Smooth muscle cell of the brain vasculature (primary cell): ENCODE measurements around the gene RXRA.
"Not testable (repeated sequence)": the region's sequence is repeated elsewhere in the genome, so short reads cannot be mapped to it uniquely, and the experiment has no call there.

ENCODE experiments used
- DNase-seq: peaks from one replicate; pipeline ENCODE4 v3.0.0-alpha.2; 2012; ENCODE audit warnings: low read depth, low spot score

RXRA gene

GRCh38 chr9:134293611-134294152, 32.6 kb upstream of the RXRA start:
- DNase-seq: no peak

- DNase-seq: no peak
Measured at GRCh38 chr9:134294153-134295071, 31.8 kb upstream of the RXRA start.

- DNase-seq: no peak
Measured at GRCh38 chr9:134295101-134295745, 31.0 kb upstream of the RXRA start.

GRCh38 chr9:134295746-134296250, 30.5 kb upstream of the RXRA start:
- no peak for DNase-seq

- DNase-seq: no peak
Measured at GRCh38 chr9:134296301-134297082, 29.8 kb upstream of the RXRA start.

- DNase-seq: no peak
Measured at GRCh38 chr9:134297083-134297410, 29.2 kb upstream of the RXRA start.

GRCh38 chr9:134297576-134297975, 28.7 kb upstream of the RXRA start:
- DNase-seq: no peak

GRCh38 chr9:134298000-134298399, 28.3 kb upstream of the RXRA start:
- DNase-seq: no peak

GRCh38 chr9:134299068-134299467, 27.2 kb upstream of the RXRA start:
- no peak for DNase-seq

- DNase-seq: no peak
Measured at GRCh38 chr9:134299883-134300282, 26.4 kb upstream of the RXRA start.

GRCh38 chr9:134301387-134302129, 24.7 kb upstream of the RXRA start:
- no peak for DNase-seq

GRCh38 chr9:134302130-134302817, 24.0 kb upstream of the RXRA start:
- no peak for DNase-seq

GRCh38 chr9:134303601-134304000, 22.7 kb upstream of the RXRA start:
- DNase-seq: no peak

GRCh38 chr9:134304261-134304660, 22.0 kb upstream of the RXRA start:
- no peak for DNase-seq

- DNase-seq: no peak
Measured at GRCh38 chr9:134304690-134305089, 21.6 kb upstream of the RXRA start.

GRCh38 chr9:134305533-134305932, 20.7 kb upstream of the RXRA start:
- no peak for DNase-seq

GRCh38 chr9:134306042-134306441, 20.2 kb upstream of the RXRA start:
- DNase-seq: not testable (repeated sequence)

- no peak for DNase-seq
Measured at GRCh38 chr9:134306636-134307600, 19.3 kb upstream of the RXRA start.
